K562 (cell line): ENCODE measurements around the gene SEPTIN14. TPM values are rescaled to one million over a fixed set of nuclear protein-coding genes. Genes with fewer than 3 reads are reported as not detected.

Source experiments
- ATAC-seq: fragments of 200-7000 bp; cut with Tn5 transposase; 3 replicates; pipeline ENCODE4 v1.9.1; 2020; ENCODE audit warnings: moderate library complexity
- BruUV-seq: library from RNA; stranded (reverse); fragments of 400-500 nt; replicated peaks from 2 replicates; lab custom pipeline; 2021; lab: Mats Ljungman, UMichigan
- CTCF ChIA-PET: fragments of 300-600 bp; formaldehyde crosslinking; extraction: SDS; loops from one replicate; lab custom pipeline; 2021; ENCODE audit warnings: low intra/inter-chr PET ratio; lab: Yijun Ruan, JAX
- POLR2A ChIA-PET: fragments of 300-600, 350-650 bp; sonication (Branson Sonifier 250); formaldehyde crosslinking; extraction: SDS; loops from one replicate; lab custom pipeline; 2021; ENCODE audit warnings: antibody characterized with exemption, inconsistent platforms; lab: Yijun Ruan, JAX
- DNase-seq, 4 experiments: peaks; one replicate each; pipeline versions ENCODE4 v3.0.0 to v3.0.0-alpha.2; 2011 to 2018; ENCODE audit warnings: low spot score in 3 of 4, mixed read lengths in 3 of 4; ENCODE audit errors: extremely low read depth in 1 of 4
- FAIRE-seq: peaks from 2 replicates; lab custom pipeline; 2011; peaks lifted over from hg19 to GRCh38; lab: Jason Lieb, UNC
- H2AFZ ChIP-seq: 2 replicates; pipeline ENCODE4 v1.6.0; 2011; ENCODE audit warnings: low read depth, low read length, control low read depth, inconsistent platforms
- H3K27ac ChIP-seq: fragments of 200-600 bp; 3 replicates; pipeline ENCODE4 v1.8.0; 2011; ENCODE audit warnings: low read depth, mild to moderate bottlenecking, control low read depth, inconsistent platforms, low read length, moderate library complexity, mixed read lengths; ENCODE audit errors: extremely low read depth
- H3K27me3 ChIP-seq, 2 experiments: fragments of 300-600 bp in 1 of 2; 2 replicates in 1 of 2; 3 replicates in 1 of 2; pipeline versions ENCODE4 v1.6.0 to v1.8.0; 2011; ENCODE audit warnings: inconsistent platforms in 2 of 2, low read length in 2 of 2, mild to moderate bottlenecking in 1 of 2, mixed read lengths in 1 of 2, moderate library complexity in 1 of 2; ENCODE audit not compliant: control insufficient read depth in 2 of 2, insufficient read depth in 2 of 2
- H3K36me3 ChIP-seq: fragments of 300-600 bp; 3 replicates; pipeline ENCODE4 v1.8.0; 2011; ENCODE audit warnings: mild to moderate bottlenecking, low read length, inconsistent platforms; ENCODE audit not compliant: control insufficient read depth, insufficient read depth
- H3K4me1 ChIP-seq, 2 experiments: fragments of 200-600 bp in 1 of 2; replicated peaks in 1 of 2; 2 replicates in 1 of 2; 3 replicates in 1 of 2; pipeline versions ENCODE4 v1.5.1 to v1.8.0; 2011; ENCODE audit warnings: inconsistent platforms in 2 of 2, low read length in 2 of 2, mild to moderate bottlenecking in 1 of 2, mixed read lengths in 1 of 2, moderate library complexity in 1 of 2; ENCODE audit not compliant: control insufficient read depth in 2 of 2, insufficient read depth in 2 of 2
- H3K4me2 ChIP-seq: 2 replicates; pipeline ENCODE4 v1.6.1; 2011; ENCODE audit warnings: low read length, control low read depth, inconsistent platforms, mixed read lengths; ENCODE audit not compliant: insufficient read depth
- H3K4me3 ChIP-seq: fragments of 200-600 bp; sonication (generic), shearing (Covaris generic); 2 replicates; pipeline ENCODE4 v1.5.1; 2016; ENCODE audit warnings: control low read depth, inconsistent platforms
- H3K79me2 ChIP-seq: fragments of 200-600 bp; 3 replicates; pipeline ENCODE4 v1.8.0; 2011; ENCODE audit warnings: low read length, inconsistent platforms; ENCODE audit not compliant: control insufficient read depth, insufficient read depth
- H3K9ac ChIP-seq, 2 experiments: 2 replicates each; pipeline versions ENCODE4 v1.6.0 to v1.6.1; 2011; ENCODE audit warnings: low read depth in 2 of 2, low read length in 2 of 2, control low read depth in 1 of 2, inconsistent platforms in 1 of 2, mild to moderate bottlenecking in 1 of 2, mixed read lengths in 1 of 2; ENCODE audit not compliant: insufficient read depth in 1 of 2
- H3K9me1 ChIP-seq: one replicate; pipeline ENCODE4 v1.6.0; 2011; ENCODE audit warnings: inconsistent platforms, mild to moderate bottlenecking, low read length, moderate library complexity; ENCODE audit not compliant: control insufficient read depth, insufficient read depth
- H3K9me3 ChIP-seq: replicated peaks from 2 replicates; pipeline ENCODE4 v1.5.1; 2011; ENCODE audit warnings: low read depth, low read length, inconsistent platforms; ENCODE audit not compliant: control insufficient read depth, insufficient read depth
- H4K20me1 ChIP-seq: replicated peaks from 2 replicates; pipeline ENCODE4 v1.6.1; 2011; ENCODE audit warnings: low read length, inconsistent platforms, mixed read lengths; ENCODE audit not compliant: control insufficient read depth, insufficient read depth
- ARHGAP35 ChIP-seq: fragments of 450-650 bp; IDR thresholded peaks from 2 replicates; pipeline ENCODE4 v1.6.1; 2018; ENCODE audit not compliant: partially characterized antibody
- ATF3 ChIP-seq, 2 experiments: fragments of 450-650 bp in 1 of 2; sonication (generic) in 1 of 2; formaldehyde crosslinking in 1 of 2; IDR thresholded peaks in 1 of 2; conservative IDR thresholded peaks in 1 of 2; 2 replicates each; pipeline versions ENCODE4 v1.6.1 to v1.8.1; 2016 to 2023; ENCODE audit warnings: mild to moderate bottlenecking in 2 of 2, moderate library complexity in 2 of 2, inconsistent platforms in 1 of 2, missing genetic modification reagents in 1 of 2
- BCL6 ChIP-seq: fragments of 250-450 bp; sonication (Bioruptor Pico); IDR thresholded peaks from 2 replicates; pipeline ENCODE4 v1.4.0; 2020
- CCNT2 ChIP-seq: IDR thresholded peaks from 2 replicates; pipeline ENCODE4 v1.6.1; 2011; ENCODE audit warnings: borderline replicate concordance, low read depth, mild to moderate bottlenecking, moderate library complexity, mixed read lengths, low read length; ENCODE audit not compliant: insufficient read length; ENCODE audit errors: extremely low read depth
- IFI16 ChIP-seq: fragments of 250-450 bp; sonication (Bioruptor Pico); IDR thresholded peaks from 2 replicates; pipeline ENCODE4 v2.1.2; 2022; ENCODE audit warnings: mild to moderate bottlenecking, inconsistent platforms
- KAT8 ChIP-seq: fragments of 450-650 bp; IDR thresholded peaks from 2 replicates; pipeline ENCODE4 v1.6.1; 2016; ENCODE audit warnings: low read depth, mild to moderate bottlenecking
- PTBP1 ChIP-seq: fragments of 200-400 bp; formaldehyde crosslinking; IDR thresholded peaks from 2 replicates; pipeline ENCODE4 v1.6.1; 2017; ENCODE audit warnings: low read depth, low read length
- RFX5 ChIP-seq: IDR thresholded peaks from 2 replicates; pipeline ENCODE4 v1.6.1; 2011; ENCODE audit warnings: low read depth, mild to moderate bottlenecking, improper control_type of control experiment, low read length
- TAF1 ChIP-seq: IDR thresholded peaks from 2 replicates; pipeline ENCODE4 v1.6.1; 2011; ENCODE audit warnings: mild to moderate bottlenecking, low read length, moderate library complexity; ENCODE audit not compliant: insufficient read depth, control insufficient read depth, severe bottlenecking; ENCODE audit errors: extremely low read depth
- ZKSCAN1 ChIP-seq: fragments of 150-350 bp; IDR thresholded peaks from 2 replicates; pipeline ENCODE4 v1.6.1; 2016; ENCODE audit warnings: low read depth, low read length
- ZNF584 ChIP-seq: fragments of 200-800 bp; sonication (Bioruptor generic); IDR thresholded peaks from 2 replicates; pipeline ENCODE4 v1.6.1; 2016; ENCODE audit warnings: low read depth, mild to moderate bottlenecking, missing genetic modification characterization, missing compliant biosample characterization
- ZNF707 ChIP-seq: fragments of 250-450 bp; sonication (Bioruptor Pico); conservative IDR thresholded peaks from 2 replicates; pipeline ENCODE4 v1.8.0; 2022; ENCODE audit warnings: inconsistent platforms, mild to moderate bottlenecking, moderate library complexity
- ZNF76 ChIP-seq: fragments of 250-450 bp; sonication (Bioruptor Pico); IDR thresholded peaks from 2 replicates; pipeline ENCODE4 v1.4.0; 2020; ENCODE audit warnings: mild to moderate bottlenecking, moderate library complexity, borderline replicate concordance
- WGBS: fragments of 100-300 bp; shearing (Covaris generic); methylation state at CpG from one replicate; pipeline ENCODE4 v1.1.6; 2016; ENCODE audit warnings: low coverage, mixed read lengths; ENCODE audit not compliant: insufficient coverage; ENCODE audit errors: missing lambda C conversion rate; 5-methylcytosine and 5-hydroxymethylcytosine counted together
- in situ Hi-C: fragments of 300-500 bp; cut with MboI; formaldehyde crosslinking; loops from 4 replicates; pipeline ENCODE4 v1.15.0; 2018; ENCODE audit warnings: inconsistent platforms, mixed read lengths
- intact Hi-C: fragments of 100-400 bp; cut with micrococcal nuclease; formaldehyde crosslinking; loops from 2 replicates; pipeline ENCODE4 v1.14.2; 2022
- polyA plus RNA-seq, 8 experiments: library from polyadenylated mRNA; depleted of rRNA in 4 of 8; stranded (reverse) in 5 of 8; unstranded in 3 of 8; fragments of >200 nt; fragmentation: Nextera tagmentation in 2 of 8; fragmentation: Illumina TruSeq in 1 of 8; extraction: Ambion mirVana in 2 of 8; extraction: Trizol in 1 of 8; gene quantifications; 2 replicates each; pipeline versions ENCODE4 v1.2.1 to v1.2.3, GENCODE V29; 2011 to 2014; ENCODE audit warnings: inconsistent platforms in 1 of 8, missing spikeins in 1 of 8
- total RNA-seq, 7 experiments: library from RNA; depleted of rRNA in 6 of 7; stranded (reverse); fragments of >200 nt in 6 of 7; fragmentation: Illumina TruSeq in 2 of 7; extraction: Trizol in 2 of 7; gene quantifications; 2 replicates each; pipeline versions ENCODE4 v1.2.1 to v1.2.3, GENCODE V29; 2011 to 2021; ENCODE audit warnings: low replicate concordance in 1 of 7
- TF ChIP-seq, protein P1 (sequence below): sonication (generic); formaldehyde crosslinking; IDR thresholded peaks from 2 replicates; pipeline ENCODE4 v1.8.0; 2023; ENCODE audit warnings: mild to moderate bottlenecking, missing genetic modification reagents
- TF ChIP-seq, protein P2 (sequence below): fragments of 250-450 bp; sonication (Bioruptor Pico); IDR thresholded peaks from 2 replicates; pipeline ENCODE4 v1.5.0; 2021

The SEPTIN14 gene
- total and polyA plus RNA-seq, 9 of the 15 experiments (the other 6 are each of a cell fraction or from before 2014, with no cell fraction given): 0.04 to 0.10 (median 0.04) TPM; not detected in 1

GRCh38 chr7:55827577-55827976, 35.0 kb downstream of the SEPTIN14 start:
- H3K9me1 ChIP-seq: no peaks in the 10 kb centered on the region
- ATAC-seq (no peak), DNase-seq (no peak), FAIRE-seq (no peak)
- no peak overlapping the region for H3K27ac ChIP-seq
- H3K4me1 ChIP-seq: no peaks in the 10 kb centered on the region
- no peak overlapping the region for H3K4me3 ChIP-seq
- H4K20me1 ChIP-seq: no peaks in the 10 kb centered on the region
- in situ Hi-C loops: no loop called here
- no peaks in the 10 kb centered on the region for H3K27me3 ChIP-seq
- CTCF ChIA-PET: no interaction called here
- no peaks in the 10 kb centered on the region for H3K36me3 ChIP-seq
- intact Hi-C loops: no loop called here
- BruUV-seq: no TSS peak
- POLR2A ChIA-PET: interaction anchor here (0.6 kb wide), 1 partner anchor 18 kb away, joined by 3 read pairs; no protein-coding TSS in a partner anchor
- H3K79me2 ChIP-seq: no peaks in the 10 kb centered on the region
- no peak for TF ChIP-seq RFX5
- no peak for TF ChIP-seq CCNT2
- no peak for TF ChIP-seq KAT8
- no peak for TF ChIP-seq ZNF584 (CRISPR knock-in tag)
- TF ChIP-seq, protein P1, sequence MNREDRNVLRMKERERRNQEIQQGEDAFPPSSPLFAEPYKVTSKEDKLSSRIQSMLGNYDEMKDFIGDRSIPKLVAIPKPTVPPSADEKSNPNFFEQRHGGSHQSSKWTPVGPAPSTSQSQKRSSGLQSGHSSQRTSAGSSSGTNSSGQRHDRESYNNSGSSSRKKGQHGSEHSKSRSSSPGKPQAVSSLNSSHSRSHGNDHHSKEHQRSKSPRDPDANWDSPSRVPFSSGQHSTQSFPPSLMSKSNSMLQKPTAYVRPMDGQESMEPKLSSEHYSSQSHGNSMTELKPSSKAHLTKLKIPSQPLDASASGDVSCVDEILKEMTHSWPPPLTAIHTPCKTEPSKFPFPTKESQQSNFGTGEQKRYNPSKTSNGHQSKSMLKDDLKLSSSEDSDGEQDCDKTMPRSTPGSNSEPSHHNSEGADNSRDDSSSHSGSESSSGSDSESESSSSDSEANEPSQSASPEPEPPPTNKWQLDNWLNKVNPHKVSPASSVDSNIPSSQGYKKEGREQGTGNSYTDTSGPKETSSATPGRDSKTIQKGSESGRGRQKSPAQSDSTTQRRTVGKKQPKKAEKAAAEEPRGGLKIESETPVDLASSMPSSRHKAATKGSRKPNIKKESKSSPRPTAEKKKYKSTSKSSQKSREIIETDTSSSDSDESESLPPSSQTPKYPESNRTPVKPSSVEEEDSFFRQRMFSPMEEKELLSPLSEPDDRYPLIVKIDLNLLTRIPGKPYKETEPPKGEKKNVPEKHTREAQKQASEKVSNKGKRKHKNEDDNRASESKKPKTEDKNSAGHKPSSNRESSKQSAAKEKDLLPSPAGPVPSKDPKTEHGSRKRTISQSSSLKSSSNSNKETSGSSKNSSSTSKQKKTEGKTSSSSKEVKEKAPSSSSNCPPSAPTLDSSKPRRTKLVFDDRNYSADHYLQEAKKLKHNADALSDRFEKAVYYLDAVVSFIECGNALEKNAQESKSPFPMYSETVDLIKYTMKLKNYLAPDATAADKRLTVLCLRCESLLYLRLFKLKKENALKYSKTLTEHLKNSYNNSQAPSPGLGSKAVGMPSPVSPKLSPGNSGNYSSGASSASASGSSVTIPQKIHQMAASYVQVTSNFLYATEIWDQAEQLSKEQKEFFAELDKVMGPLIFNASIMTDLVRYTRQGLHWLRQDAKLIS (CRISPR knock-in tag): no peak
- no peak for TF ChIP-seq ATF3 (IDR thresholded peaks at IDR 0.05)
- no peak for TF ChIP-seq ATF3 (CRISPR knock-in tag; conservative IDR thresholded peaks at IDR 0.05)
- no peak for TF ChIP-seq ZNF707
- no peak for TF ChIP-seq TAF1
- TF ChIP-seq BCL6 (CRISPR knock-in tag): no peak
- no peak for TF ChIP-seq ZKSCAN1
- TF ChIP-seq ARHGAP35: no peak
- TF ChIP-seq ZNF76 (CRISPR knock-in tag): no peak
- no peak for TF ChIP-seq PTBP1
- TF ChIP-seq IFI16 (CRISPR knock-in tag): no peak
- TF ChIP-seq, protein P2, sequence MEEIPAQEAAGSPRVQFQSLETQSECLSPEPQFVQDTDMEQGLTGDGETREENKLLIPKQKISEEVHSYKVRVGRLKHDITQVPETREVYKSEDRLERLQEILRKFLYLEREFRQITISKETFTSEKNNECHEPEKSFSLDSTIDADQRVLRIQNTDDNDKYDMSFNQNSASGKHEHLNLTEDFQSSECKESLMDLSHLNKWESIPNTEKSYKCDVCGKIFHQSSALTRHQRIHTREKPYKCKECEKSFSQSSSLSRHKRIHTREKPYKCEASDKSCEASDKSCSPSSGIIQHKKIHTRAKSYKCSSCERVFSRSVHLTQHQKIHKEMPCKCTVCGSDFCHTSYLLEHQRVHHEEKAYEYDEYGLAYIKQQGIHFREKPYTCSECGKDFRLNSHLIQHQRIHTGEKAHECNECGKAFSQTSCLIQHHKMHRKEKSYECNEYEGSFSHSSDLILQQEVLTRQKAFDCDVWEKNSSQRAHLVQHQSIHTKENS (CRISPR knock-in tag): no peak
- H3K4me2 ChIP-seq: no peak overlapping the region
- no peak overlapping the region for H3K9ac ChIP-seq
- H2AFZ ChIP-seq: no peak overlapping the region
- no peaks in the 10 kb centered on the region; the same call in 1 of the 2 replicates for H3K9me3 ChIP-seq
- WGBS: 0% methylated on average over 1 of the region's 1 CpG
